ENCODE data around the gene CFAP161.

Gene CFAP161

DNA sequence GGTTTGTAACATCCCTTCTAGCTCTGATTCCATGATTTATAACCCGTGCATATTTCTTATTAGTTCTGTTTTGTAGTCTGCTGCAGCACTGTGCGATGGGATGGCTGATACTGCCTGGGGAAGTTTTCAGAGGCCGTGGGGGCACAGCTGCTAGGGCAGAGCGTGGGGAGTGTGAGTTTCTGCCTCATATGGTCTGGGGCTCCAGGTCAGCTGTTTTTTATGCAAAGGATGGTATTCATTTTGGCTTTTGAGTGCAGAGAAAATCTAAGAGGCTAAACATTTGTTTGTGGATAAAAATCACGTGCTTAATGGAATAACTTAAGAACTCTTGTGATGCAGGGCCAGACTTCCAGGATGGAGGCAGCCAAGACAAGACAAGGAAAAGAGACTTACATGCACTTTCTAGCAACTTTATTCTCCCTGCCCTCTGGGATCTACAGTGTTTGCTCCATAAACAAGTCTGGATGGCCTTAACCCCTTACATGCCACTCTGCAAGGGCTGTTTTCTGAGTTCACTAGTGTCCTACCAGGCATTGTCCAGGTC lies 45.5 kb upstream of the CFAP161 start:
- TF ChIP-seq CTCF (IDR thresholded peaks at IDR 0.05; ENCODE audit: low read depth, low read length), result no peak
- in situ Hi-C loops (cut with HindIII; ENCODE audit: low sequenced_read_pairs), result no loop called here
- H3K4me3 ChIP-seq (ENCODE audit: low read depth, low read length), result no peak overlapping the region
- no peak for DNase-seq (ENCODE audit: low read depth, low spot score)

DNA sequence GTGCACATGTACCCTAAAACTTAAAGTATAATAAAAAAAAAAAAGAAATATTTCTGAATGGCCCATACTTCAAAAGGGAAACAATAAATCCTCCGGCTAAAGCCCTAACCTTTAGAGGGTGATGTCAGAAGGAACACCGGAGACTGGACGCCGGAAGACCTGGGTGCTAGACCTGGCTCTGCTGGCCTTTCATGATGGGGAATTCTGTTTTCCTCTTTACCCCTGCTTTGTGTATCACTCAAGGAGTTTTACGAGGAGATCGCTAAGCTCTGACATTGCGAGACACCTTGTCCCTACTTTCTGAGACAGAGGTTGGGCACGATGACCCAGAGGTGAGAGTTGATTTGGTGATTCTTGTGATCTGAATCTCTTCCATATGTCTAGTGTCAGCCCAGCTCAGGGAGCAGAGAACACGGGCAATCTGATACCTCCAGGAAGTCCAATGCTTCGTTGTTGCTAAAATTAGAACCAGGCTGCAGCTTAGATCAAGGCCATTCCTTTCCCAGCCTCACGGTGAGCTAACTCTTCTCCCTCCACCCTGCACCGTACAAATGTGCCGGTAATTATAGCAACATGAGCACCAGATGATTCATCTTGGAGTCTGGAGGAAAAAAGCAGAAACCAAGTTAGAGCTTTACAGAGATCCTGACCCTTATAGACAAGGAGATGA lies 42.0 kb upstream of the CFAP161 start:
- in situ Hi-C loops (cut with HindIII; ENCODE audit: low sequenced_read_pairs), result no loop called here
- no peak overlapping the region for H3K4me3 ChIP-seq (ENCODE audit: low read depth, low read length)
- peak; percentile 96 for DNase-seq (ENCODE audit: low read depth, low spot score)
- no peak for TF ChIP-seq CTCF (IDR thresholded peaks at IDR 0.05; ENCODE audit: low read depth, low read length)

- H3K4me3 ChIP-seq (ENCODE audit: low read depth, low read length), result no peak overlapping the region
- in situ Hi-C loops (cut with HindIII; ENCODE audit: low sequenced_read_pairs), result no loop called here
- DNase-seq (ENCODE audit: low read depth, low spot score), result no peak
- TF ChIP-seq CTCF (IDR thresholded peaks at IDR 0.05; ENCODE audit: low read depth, low read length), result no peak
Measured at GRCh38 chr15:81092559-81092902, 41.5 kb upstream of the CFAP161 start.

GRCh38 chr15:81093961-81094360 lies 40.1 kb upstream of the CFAP161 start:
- in situ Hi-C loops (cut with HindIII; ENCODE audit: low sequenced_read_pairs), result no loop called here
- DNase-seq (ENCODE audit: low read depth, low spot score), result no peak
- no peak for TF ChIP-seq CTCF (IDR thresholded peaks at IDR 0.05; ENCODE audit: low read depth, low read length)
- no peak overlapping the region for H3K4me3 ChIP-seq (ENCODE audit: low read depth, low read length)

GRCh38 chr15:81095690-81096365 lies 38.2 kb upstream of the CFAP161 start:
- TF ChIP-seq CTCF (IDR thresholded peaks at IDR 0.05; ENCODE audit: low read depth, low read length), result no peak
- no peak for DNase-seq (ENCODE audit: low read depth, low spot score)
- in situ Hi-C loops (cut with HindIII; ENCODE audit: low sequenced_read_pairs), result no loop called here
- no peak overlapping the region for H3K4me3 ChIP-seq (ENCODE audit: low read depth, low read length)

- no peak for TF ChIP-seq CTCF (IDR thresholded peaks at IDR 0.05; ENCODE audit: low read depth, low read length)
- no peak overlapping the region for H3K4me3 ChIP-seq (ENCODE audit: low read depth, low read length)
- in situ Hi-C loops (cut with HindIII; ENCODE audit: low sequenced_read_pairs), result no loop called here
- no peak for DNase-seq (ENCODE audit: low read depth, low spot score)
Measured at GRCh38 chr15:81096398-81096797, 37.7 kb upstream of the CFAP161 start.

Data from astrocyte of the spinal cord (primary cell).